Endothelial cell (in vitro differentiated cells): ENCODE data around the gene GPR68. TPM values are rescaled to one million over a fixed set of nuclear protein-coding genes. Genes with fewer than 3 reads are reported as not detected.
A peak's percentile ranks its signal among the peaks of the same experiment; 100 is the strongest.

Experiments
- DNase-seq: peaks from one replicate; pipeline ENCODE4 v3.0.0; 2021; ENCODE audit warnings: low spot score
- H3K27ac Mint-ChIP-seq: one replicate; pipeline ENCODE4 v1.8.0; 2021; ENCODE audit warnings: mixed read lengths, inconsistent platforms; ENCODE audit not compliant: unreplicated experiment
- H3K27me3 Mint-ChIP-seq: one replicate; pipeline ENCODE4 v1.8.0; 2021; ENCODE audit warnings: mild to moderate bottlenecking, moderate library complexity, mixed read lengths, inconsistent platforms; ENCODE audit not compliant: unreplicated experiment
- H3K36me3 Mint-ChIP-seq: one replicate; pipeline ENCODE4 v1.8.0; 2021; ENCODE audit warnings: mild to moderate bottlenecking, low read depth, mixed read lengths, inconsistent platforms; ENCODE audit not compliant: unreplicated experiment
- H3K4me1 Mint-ChIP-seq: one replicate; pipeline ENCODE4 v1.8.0; 2021; ENCODE audit warnings: mild to moderate bottlenecking, mixed read lengths, inconsistent platforms; ENCODE audit not compliant: unreplicated experiment
- H3K4me3 Mint-ChIP-seq: one replicate; pipeline ENCODE4 v1.8.0; 2021; ENCODE audit warnings: mild to moderate bottlenecking, mixed read lengths, inconsistent platforms; ENCODE audit not compliant: unreplicated experiment
- H3K9me3 Mint-ChIP-seq: one replicate; pipeline ENCODE4 v1.8.0; 2021; ENCODE audit warnings: mixed read lengths, inconsistent platforms; ENCODE audit not compliant: unreplicated experiment
- total RNA-seq: library from RNA; stranded (reverse); fragmentation: NEBNext Ultra II Directional; extraction: Animal tissue kit (Norgen Biotek cat#: 25700); gene quantifications from one replicate; pipeline ENCODE4 v1.2.1, GENCODE V29; 2021; ENCODE audit not compliant: unreplicated experiment
- TF ChIP-seq, protein P1 (sequence below): fragments of 200-600 bp; sonication (generic); IDR thresholded peaks from one replicate; pipeline ENCODE4 v1.5.0; 2021; ENCODE audit warnings: antibody characterized with exemption; ENCODE audit not compliant: unreplicated experiment

The GPR68 gene
- total RNA-seq, 1 donor from 2014 or later: 5.4 TPM

DNA sequence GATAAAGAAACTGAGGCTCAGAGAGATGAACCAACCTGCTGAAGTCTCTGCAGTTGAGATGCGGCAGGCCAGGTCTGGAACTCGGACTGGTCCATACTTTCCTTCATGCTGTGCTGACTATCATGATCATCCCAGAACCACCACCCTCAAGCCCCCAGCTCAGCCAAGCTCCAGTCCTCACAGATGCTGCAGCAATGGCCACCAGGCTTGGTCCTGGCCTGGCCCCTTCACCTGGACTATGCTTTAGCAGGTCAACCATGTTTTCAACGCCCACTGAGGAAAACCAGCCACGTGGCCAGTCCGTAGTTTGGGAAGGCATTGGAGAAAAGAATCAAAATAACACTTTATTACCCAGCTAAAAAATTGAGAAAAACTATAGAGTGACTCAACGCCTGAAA, 1.4 kb downstream of the GPR68 start:
- no peak for DNase-seq
- Mint-ChIP-seq H3K36me3 (peaks cover 28% of the 10 kb centered on the region), H3K27ac (no peak overlapping the region), H3K4me1 (peaks cover 54% of the 10 kb centered on the region), H3K4me3 (no peak overlapping the region), H3K27me3 (peaks cover 11% of the 10 kb centered on the region), H3K9me3 (no peaks in the 10 kb centered on the region)
- TF ChIP-seq, protein P1, sequence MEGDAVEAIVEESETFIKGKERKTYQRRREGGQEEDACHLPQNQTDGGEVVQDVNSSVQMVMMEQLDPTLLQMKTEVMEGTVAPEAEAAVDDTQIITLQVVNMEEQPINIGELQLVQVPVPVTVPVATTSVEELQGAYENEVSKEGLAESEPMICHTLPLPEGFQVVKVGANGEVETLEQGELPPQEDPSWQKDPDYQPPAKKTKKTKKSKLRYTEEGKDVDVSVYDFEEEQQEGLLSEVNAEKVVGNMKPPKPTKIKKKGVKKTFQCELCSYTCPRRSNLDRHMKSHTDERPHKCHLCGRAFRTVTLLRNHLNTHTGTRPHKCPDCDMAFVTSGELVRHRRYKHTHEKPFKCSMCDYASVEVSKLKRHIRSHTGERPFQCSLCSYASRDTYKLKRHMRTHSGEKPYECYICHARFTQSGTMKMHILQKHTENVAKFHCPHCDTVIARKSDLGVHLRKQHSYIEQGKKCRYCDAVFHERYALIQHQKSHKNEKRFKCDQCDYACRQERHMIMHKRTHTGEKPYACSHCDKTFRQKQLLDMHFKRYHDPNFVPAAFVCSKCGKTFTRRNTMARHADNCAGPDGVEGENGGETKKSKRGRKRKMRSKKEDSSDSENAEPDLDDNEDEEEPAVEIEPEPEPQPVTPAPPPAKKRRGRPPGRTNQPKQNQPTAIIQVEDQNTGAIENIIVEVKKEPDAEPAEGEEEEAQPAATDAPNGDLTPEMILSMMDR: no peak

DNA sequence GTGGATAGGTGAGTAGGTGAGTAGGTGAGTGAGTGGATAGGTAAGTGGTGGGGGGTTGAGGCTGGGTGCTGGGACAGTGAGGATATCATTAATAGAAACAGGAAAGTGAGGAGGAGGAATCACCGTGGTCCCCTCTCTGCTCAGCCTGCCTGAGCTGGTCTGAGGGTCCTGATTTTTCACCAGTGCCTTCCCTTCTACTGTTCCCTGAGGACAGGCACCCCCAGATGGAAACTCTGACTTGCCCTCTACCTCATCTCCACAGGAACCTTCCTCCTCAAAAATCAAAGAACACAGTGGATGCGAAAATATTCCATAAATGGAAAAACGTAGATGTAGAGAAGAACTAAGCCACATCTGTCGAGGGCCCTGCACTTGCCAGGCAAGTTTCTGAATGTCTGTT, 1.9 kb downstream of the GPR68 start:
- Mint-ChIP-seq H3K27me3 (peaks cover 11% of the 10 kb centered on the region), H3K4me3 (no peak overlapping the region)

DNA sequence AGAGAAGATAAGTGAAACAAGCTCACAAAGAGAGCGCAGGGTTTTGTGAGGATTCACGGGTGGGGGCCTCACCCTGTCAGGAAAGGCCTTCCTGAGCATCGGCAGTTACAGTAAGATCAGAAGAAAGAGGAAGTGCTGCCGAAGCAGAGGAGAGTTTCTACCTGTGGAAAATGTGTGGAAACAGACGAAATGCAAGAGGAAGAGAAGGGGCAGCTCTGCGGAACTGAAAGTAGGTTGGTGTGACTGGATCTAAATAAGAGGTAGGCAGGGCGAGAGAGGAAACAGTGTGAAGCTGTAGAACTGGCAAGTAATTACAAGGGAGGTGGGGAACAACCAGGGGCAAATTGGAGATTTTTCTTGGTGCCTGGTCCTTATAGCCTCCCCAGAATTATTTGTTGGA, 2.6 kb downstream of the GPR68 start:
- TF ChIP-seq, protein P1: no peak
- Mint-ChIP-seq H3K9me3 (no peaks in the 10 kb centered on the region), H3K4me3 (peak overlapping the region; percentile 2), H3K27ac (peak overlapping the region; percentile 21), H3K27me3 (peaks cover 11% of the 10 kb centered on the region), H3K36me3 (peaks cover 31% of the 10 kb centered on the region), H3K4me1 (peaks cover 54% of the 10 kb centered on the region)
- no peak for DNase-seq

More for the DNA sequence above, 1.9 kb downstream of the GPR68 start:
- TF ChIP-seq, protein P1: no peak
- no peak for DNase-seq
- Mint-ChIP-seq H3K4me1 (peaks cover 54% of the 10 kb centered on the region), H3K9me3 (no peaks in the 10 kb centered on the region), H3K27ac (peak overlapping the region; percentile 61), H3K36me3 (peaks cover 31% of the 10 kb centered on the region)

DNA sequence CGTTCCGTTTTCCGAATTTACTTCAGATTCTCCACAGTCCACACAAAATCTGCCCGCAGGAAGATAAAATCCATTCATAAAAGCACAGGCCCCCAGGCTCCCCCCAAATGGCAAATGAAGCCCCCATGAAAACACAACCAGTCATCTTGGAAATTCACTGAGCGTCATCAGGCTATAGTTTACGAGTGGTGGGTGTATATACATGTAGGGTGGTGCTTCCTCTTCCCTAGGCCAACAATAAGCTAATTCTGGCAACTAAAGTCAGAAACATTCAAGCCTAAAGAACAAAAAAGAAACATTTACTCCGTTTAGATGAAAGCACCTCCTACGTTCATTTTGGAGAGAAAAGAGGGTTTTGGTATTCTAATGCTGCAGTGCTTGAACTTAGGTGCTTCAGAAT, 5.8 kb downstream of the GPR68 start:
- Mint-ChIP-seq H3K4me1 (peaks cover 40% of the 10 kb centered on the region), H3K9me3 (no peaks in the 10 kb centered on the region), H3K27me3 (peaks cover 10% of the 10 kb centered on the region), H3K4me3 (peak overlapping the region; percentile 3), H3K27ac (no peak overlapping the region), H3K36me3 (peaks cover 40% of the 10 kb centered on the region)
- TF ChIP-seq, protein P1: no peak
- DNase-seq: no peak

DNA sequence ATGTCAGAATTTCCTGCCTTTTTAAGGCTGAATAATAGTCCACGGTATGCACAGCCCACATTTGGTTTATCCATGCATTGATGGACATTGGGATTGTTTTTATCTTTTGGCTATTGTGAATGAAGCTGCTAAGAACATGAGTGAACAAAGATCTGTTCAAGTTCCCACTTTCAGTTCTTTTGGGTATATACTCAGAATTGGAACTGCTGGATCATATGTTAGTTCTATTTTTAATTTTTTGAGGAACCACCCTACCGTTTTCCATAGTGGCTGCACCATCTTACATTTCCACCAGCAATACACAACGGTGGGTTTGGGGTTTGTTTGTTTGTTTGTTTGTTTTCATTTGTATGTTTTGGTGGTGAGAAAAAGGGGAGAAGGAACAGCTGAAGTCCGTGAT, 6.4 kb downstream of the GPR68 start:
- Mint-ChIP-seq H3K27me3 (peaks cover 10% of the 10 kb centered on the region), H3K4me1 (peaks cover 34% of the 10 kb centered on the region), H3K9me3 (no peaks in the 10 kb centered on the region), H3K4me3 (no peak overlapping the region), H3K36me3 (peaks cover 34% of the 10 kb centered on the region), H3K27ac (no peak overlapping the region)
- DNase-seq: no peak
- TF ChIP-seq, protein P1: no peak
